Keratinocyte (primary cell): ENCODE measurements around the gene MACF1.

Experiments used
- EZH2 ChIP-seq: IDR thresholded peaks from one replicate; pipeline ENCODE4 v1.6.1; 2012; ENCODE audit warnings: inconsistent platforms, mild to moderate bottlenecking, low read length, moderate library complexity
- TF ChIP-seq, protein P1 (sequence below), 3 experiments: IDR thresholded peaks in 1 of 3; conservative IDR thresholded peaks in 1 of 3; optimal IDR thresholded peaks in 1 of 3; 2 replicates in 2 of 3; 3 replicates in 1 of 3; pipeline versions ENCODE3 to v1.5.1; 2011; ENCODE audit warnings: low read length in 3 of 3, mild to moderate bottlenecking in 3 of 3, moderate library complexity in 2 of 3, control low read depth in 1 of 3, inconsistent platforms in 1 of 3; ENCODE audit not compliant: insufficient read depth in 2 of 3; ENCODE audit errors: extremely low read depth in 1 of 3

DNA sequence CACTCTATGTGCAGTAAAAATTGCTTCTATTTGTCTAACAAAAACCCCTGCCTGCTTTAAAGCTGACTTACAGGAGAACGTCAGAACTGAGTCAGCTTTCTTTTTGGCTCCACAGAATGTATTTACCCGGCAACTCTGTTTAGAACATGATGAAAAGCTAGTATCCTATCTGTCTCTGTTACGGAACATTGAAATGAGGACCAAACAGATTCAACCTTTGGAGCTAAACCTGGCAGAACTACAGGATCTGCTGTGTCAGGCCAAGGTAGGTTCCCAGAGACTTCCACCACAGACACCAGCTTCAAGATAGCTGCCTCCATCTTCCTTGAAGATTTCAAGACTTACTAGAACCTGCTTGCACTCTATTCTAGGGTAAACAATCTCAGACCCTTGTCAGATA is 132.6 kb downstream of the MACF1 start:
- TF ChIP-seq, protein P1, sequence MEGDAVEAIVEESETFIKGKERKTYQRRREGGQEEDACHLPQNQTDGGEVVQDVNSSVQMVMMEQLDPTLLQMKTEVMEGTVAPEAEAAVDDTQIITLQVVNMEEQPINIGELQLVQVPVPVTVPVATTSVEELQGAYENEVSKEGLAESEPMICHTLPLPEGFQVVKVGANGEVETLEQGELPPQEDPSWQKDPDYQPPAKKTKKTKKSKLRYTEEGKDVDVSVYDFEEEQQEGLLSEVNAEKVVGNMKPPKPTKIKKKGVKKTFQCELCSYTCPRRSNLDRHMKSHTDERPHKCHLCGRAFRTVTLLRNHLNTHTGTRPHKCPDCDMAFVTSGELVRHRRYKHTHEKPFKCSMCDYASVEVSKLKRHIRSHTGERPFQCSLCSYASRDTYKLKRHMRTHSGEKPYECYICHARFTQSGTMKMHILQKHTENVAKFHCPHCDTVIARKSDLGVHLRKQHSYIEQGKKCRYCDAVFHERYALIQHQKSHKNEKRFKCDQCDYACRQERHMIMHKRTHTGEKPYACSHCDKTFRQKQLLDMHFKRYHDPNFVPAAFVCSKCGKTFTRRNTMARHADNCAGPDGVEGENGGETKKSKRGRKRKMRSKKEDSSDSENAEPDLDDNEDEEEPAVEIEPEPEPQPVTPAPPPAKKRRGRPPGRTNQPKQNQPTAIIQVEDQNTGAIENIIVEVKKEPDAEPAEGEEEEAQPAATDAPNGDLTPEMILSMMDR (optimal IDR thresholded peaks at IDR 0.05 in 1 of 3, IDR thresholded peaks at IDR 0.05 in 1 of 3, conservative IDR thresholded peaks at IDR 0.05 in 1 of 3; ENCODE audit: extremely low read depth in 1 of 3, insufficient read depth in 2 of 3, low read length in 3 of 3), result no peak
- TF ChIP-seq EZH2, result no peak
